HepG2 (cell line): ENCODE results near the gene CD276. TPM values are rescaled to one million over a fixed set of nuclear protein-coding genes. Genes with fewer than 3 reads are reported as not detected.

ENCODE experiments used
- ATAC-seq: fragments of 200-7000 bp; cut with Tn5 transposase; 3 replicates; pipeline ENCODE4 v1.9.1; 2020; ENCODE audit warnings: mild to moderate bottlenecking, moderate library complexity
- BruUV-seq: library from RNA; stranded (reverse); fragments of 400-500 nt; replicated peaks from 2 replicates; lab custom pipeline; 2021; lab: Mats Ljungman, UMichigan
- CTCF ChIA-PET: fragments of 300-600 bp; formaldehyde crosslinking; extraction: SDS; loops from one replicate; lab custom pipeline; 2021; ENCODE audit warnings: low total read pairs, inconsistent platforms, low intra/inter-chr PET ratio; lab: Yijun Ruan, JAX
- POLR2A ChIA-PET: fragments of 350-600 bp; sonication (Branson Sonifier 250); formaldehyde crosslinking; loops from one replicate; lab custom pipeline; 2020; ENCODE audit warnings: antibody characterized with exemption, inconsistent platforms; lab: Yijun Ruan, JAX
- DNase-seq: peaks from one replicate; pipeline ENCODE4 v3.0.0-alpha.2; 2015; ENCODE audit warnings: low spot score
- FAIRE-seq: peaks from 3 replicates; lab custom pipeline; 2011; peaks lifted over from hg19 to GRCh38; lab: Jason Lieb, UNC
- H2AFZ ChIP-seq: one replicate; pipeline ENCODE4 v1.6.1; 2011; ENCODE audit warnings: low read length, inconsistent platforms
- H3K27ac ChIP-seq: fragments of 300-600 bp; 3 replicates; pipeline ENCODE4 v1.8.0; 2011; ENCODE audit warnings: mixed run types, mild to moderate bottlenecking, mixed read lengths, low read length, inconsistent platforms; ENCODE audit not compliant: insufficient read depth; ENCODE audit errors: extremely low read length
- H3K27me3 ChIP-seq, 2 experiments: fragments of 200-600 bp in 1 of 2; 2 replicates in 1 of 2; 3 replicates in 1 of 2; pipeline versions ENCODE4 v1.6.0 to v1.8.0; 2011; ENCODE audit warnings: low read length in 2 of 2, mild to moderate bottlenecking in 2 of 2, moderate library complexity in 2 of 2, inconsistent platforms in 1 of 2; ENCODE audit not compliant: insufficient read depth in 2 of 2, control insufficient read depth in 1 of 2
- H3K36me3 ChIP-seq, 2 experiments: fragments of 200-600 bp in 1 of 2; replicated peaks in 1 of 2; 2 replicates in 1 of 2; 3 replicates in 1 of 2; pipeline versions ENCODE4 v1.5.1 to v1.8.0; 2011; ENCODE audit warnings: low read length in 2 of 2, inconsistent platforms in 1 of 2; ENCODE audit not compliant: insufficient read depth in 2 of 2, control insufficient read depth in 1 of 2
- H3K4me1 ChIP-seq: 2 replicates; pipeline ENCODE4 v1.5.1; 2012; ENCODE audit warnings: low read length, inconsistent platforms; ENCODE audit not compliant: insufficient read depth
- H3K4me2 ChIP-seq: 2 replicates; pipeline ENCODE4 v1.6.0; 2011; ENCODE audit warnings: low read depth, low read length, inconsistent platforms
- H3K4me3 ChIP-seq, 3 experiments: fragments of 200-600 bp in 1 of 3; sonication (generic), shearing (Covaris generic) in 1 of 3; replicated peaks in 1 of 3; 2 replicates each; pipeline ENCODE4 v1.5.1; 2011 to 2016; ENCODE audit warnings: low read length in 3 of 3, inconsistent platforms in 2 of 3, low read depth in 2 of 3, mild to moderate bottlenecking in 2 of 3, control low read depth in 1 of 3, mixed read lengths in 1 of 3; ENCODE audit not compliant: insufficient read depth in 1 of 3
- H3K79me2 ChIP-seq: one replicate; pipeline ENCODE4 v1.6.1; 2011; ENCODE audit warnings: low read length, inconsistent platforms; ENCODE audit not compliant: insufficient read depth
- H3K9ac ChIP-seq: 2 replicates; pipeline ENCODE4 v1.6.0; 2011; ENCODE audit warnings: mild to moderate bottlenecking, low read depth, low read length, inconsistent platforms; ENCODE audit not compliant: insufficient read depth
- H3K9me3 ChIP-seq: 2 replicates; pipeline ENCODE4 v1.5.1; 2012; ENCODE audit warnings: mild to moderate bottlenecking, low read length
- H4K20me1 ChIP-seq: 2 replicates; pipeline ENCODE4 v1.6.0; 2011; ENCODE audit warnings: inconsistent platforms, mild to moderate bottlenecking, low read length, moderate library complexity; ENCODE audit not compliant: insufficient read depth
- CBFB ChIP-seq: sonication (generic); formaldehyde crosslinking; IDR thresholded peaks from 2 replicates; pipeline ENCODE4 v1.4.0; 2020; ENCODE audit warnings: missing genetic modification reagents
- DNMT3B ChIP-seq: conservative IDR thresholded peaks from 2 replicates; pipeline ENCODE4 v1.6.1; 2016; ENCODE audit warnings: missing biosample characterization, control low read depth
- EZH2 ChIP-seq: conservative IDR thresholded peaks from 2 replicates; pipeline ENCODE4 v1.6.1; 2012; ENCODE audit warnings: mild to moderate bottlenecking, low read depth, low read length, moderate library complexity
- FOSL2 ChIP-seq: sonication (generic); formaldehyde crosslinking; IDR thresholded peaks from 2 replicates; pipeline ENCODE4 v1.4.0; 2020; ENCODE audit warnings: missing genetic modification reagents
- GATAD2A ChIP-seq: IDR thresholded peaks from 2 replicates; pipeline ENCODE4 v1.6.1; 2016
- GZF1 ChIP-seq: sonication (generic); formaldehyde crosslinking; IDR thresholded peaks from 2 replicates; pipeline ENCODE4 v1.5.1; 2020; ENCODE audit warnings: mild to moderate bottlenecking, missing genetic modification reagents
- IKZF1 ChIP-seq: fragments of 450-650 bp; IDR thresholded peaks from 2 replicates; pipeline ENCODE4 v1.7.1; 2016
- KAT8 ChIP-seq: IDR thresholded peaks from 2 replicates; pipeline ENCODE4 v1.6.1; 2016; ENCODE audit warnings: missing genetic modification reagents, missing compliant biosample characterization
- KMT2A ChIP-seq: sonication (generic); formaldehyde crosslinking; IDR thresholded peaks from 2 replicates; pipeline ENCODE4 v1.4.0; 2020; ENCODE audit warnings: missing genetic modification reagents
- MED8 ChIP-seq: sonication (generic); formaldehyde crosslinking; IDR thresholded peaks from 2 replicates; pipeline ENCODE4 v1.8.1; 2023; ENCODE audit warnings: mild to moderate bottlenecking, missing genetic modification reagents; ENCODE audit not compliant: insufficient replicate concordance
- PHB2 ChIP-seq: fragments of 450-650 bp; IDR thresholded peaks from 2 replicates; pipeline ENCODE4 v1.6.1; 2018; ENCODE audit not compliant: partially characterized antibody
- PLRG1 ChIP-seq: fragments of 450-650 bp; conservative IDR thresholded peaks from 2 replicates; pipeline ENCODE4 v1.6.1; 2016
- RCOR2 ChIP-seq: IDR thresholded peaks from 2 replicates; pipeline ENCODE4 v1.6.1; 2016; ENCODE audit warnings: missing biosample characterization, missing genetic modification reagents
- SOX6 ChIP-seq, 2 experiments: fragments of 450-650 bp in 1 of 2; sonication (generic) in 1 of 2; formaldehyde crosslinking in 1 of 2; IDR thresholded peaks; 2 replicates each; pipeline versions ENCODE4 v1.4.0 to v1.6.1; 2017 to 2020; ENCODE audit warnings: antibody characterized with exemption in 1 of 2, mild to moderate bottlenecking in 1 of 2, missing genetic modification reagents in 1 of 2
- ZFP36L2 ChIP-seq: sonication (generic); formaldehyde crosslinking; IDR thresholded peaks from 2 replicates; pipeline ENCODE4 v1.4.0; 2020; ENCODE audit warnings: missing genetic modification reagents
- ZHX2 ChIP-seq, 2 experiments: sonication (generic) in 1 of 2; formaldehyde crosslinking in 1 of 2; IDR thresholded peaks; 2 replicates each; pipeline versions ENCODE4 v1.6.1 to v1.9.0; 2014 to 2022; ENCODE audit warnings: antibody characterized with exemption in 1 of 2, borderline replicate concordance in 1 of 2, inconsistent platforms in 1 of 2, low read depth in 1 of 2, missing genetic modification reagents in 1 of 2
- ZNF101 ChIP-seq: sonication (generic); formaldehyde crosslinking; IDR thresholded peaks from 2 replicates; pipeline ENCODE4 v1.4.0; 2020; ENCODE audit warnings: mild to moderate bottlenecking, low read depth, missing genetic modification reagents, borderline replicate concordance
- ZNF441 ChIP-seq: sonication (generic); formaldehyde crosslinking; IDR thresholded peaks from 2 replicates; pipeline ENCODE4 v1.7.0; 2021; ENCODE audit warnings: missing genetic modification reagents, borderline replicate concordance
- whole genome bisulfite sequencing: methylation state at CpG from one replicate; pipeline ENCODE4 v1.1.6; 2017; ENCODE audit warnings: low lambda C conversion rate; 5-methylcytosine and 5-hydroxymethylcytosine counted together
- in situ Hi-C: cut with HindIII; loops from 2 replicates; pipeline ENCODE4 v1.10.0; 2017; ENCODE audit warnings: low pct_unique_long_range_greater_than_20kb; ENCODE audit not compliant: extremely low pct_ligation_motif_present
- intact Hi-C: fragments of 100-400 bp; cut with micrococcal nuclease; formaldehyde crosslinking; loops from one replicate; pipeline ENCODE4 v1.10.0; 2022; ENCODE audit not compliant: unreplicated experiment
- polyA plus RNA-seq, 8 experiments: library from polyadenylated mRNA; depleted of rRNA in 3 of 8; stranded (reverse) in 7 of 8; unstranded in 1 of 8; fragments of >200 nt; fragmentation: Illumina TruSeq in 4 of 8; extraction: Trizol in 4 of 8; gene quantifications; 2 replicates each; pipeline versions ENCODE4 v1.2.1 to v1.2.3, GENCODE V29; 2011 to 2016; ENCODE audit warnings: low read depth in 4 of 8, missing spikeins in 1 of 8, mixed read lengths in 1 of 8; ENCODE audit not compliant: insufficient read depth in 1 of 8
- total RNA-seq, 5 experiments: library from RNA; depleted of rRNA; stranded (reverse); fragments of >200 nt; fragmentation: Illumina TruSeq; extraction: Trizol; gene quantifications; 2 replicates each; pipeline ENCODE4 v1.2.3, GENCODE V29; 2016; ENCODE audit warnings: low read depth in 1 of 5
- TF ChIP-seq, protein P1 (sequence below): sonication (generic); formaldehyde crosslinking; IDR thresholded peaks from 2 replicates; pipeline ENCODE4 v1.5.0; 2020; ENCODE audit warnings: mild to moderate bottlenecking, missing genetic modification reagents

The CD276 gene
- total and polyA plus RNA-seq, 2 of the 13 experiments (the other 11 are each of a cell fraction or from before 2014, with no cell fraction given): 24.6 to 55.2 TPM

DNA sequence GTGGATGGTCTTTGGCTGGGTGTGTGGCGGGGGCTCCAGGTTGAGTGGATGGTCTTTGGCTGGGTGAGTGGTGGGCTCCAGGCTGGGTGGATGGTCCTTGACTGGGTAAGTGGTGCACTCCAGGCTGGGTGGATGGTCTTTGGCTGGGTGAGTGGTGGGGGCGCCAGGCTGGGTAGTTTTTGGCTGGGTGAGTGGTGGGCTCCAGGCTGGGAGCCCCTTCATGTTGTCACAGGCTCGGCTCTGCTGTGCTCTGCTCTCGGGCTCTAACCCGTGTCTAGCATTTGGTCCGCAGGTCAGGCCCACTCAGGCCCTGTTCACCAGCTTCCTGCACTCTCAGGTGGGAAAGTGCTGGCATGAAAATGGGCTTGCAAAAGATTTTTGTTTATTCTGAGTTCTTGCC lies 25.1 kb downstream of the CD276 start:
- DNase-seq: no peak
- Histone ChIP-seq H3K9me3 (no peaks in the 10 kb centered on the region), H3K79me2 (no peaks in the 10 kb centered on the region), H3K4me3 (no peak overlapping the region), H3K4me1 (no peaks in the 10 kb centered on the region), H4K20me1 (peaks cover 5% of the 10 kb centered on the region; the same call in 1 of the 2 replicates), H3K27ac (no peak overlapping the region), H3K9ac (no peak overlapping the region), H3K27me3 (no peaks in the 10 kb centered on the region), H2AFZ (no peak overlapping the region), H3K36me3 (peaks cover 11 to 53% of the 10 kb centered on the region in 2 experiments), H3K4me2 (no peak overlapping the region)
- FAIRE-seq: no peak
- no peak for ATAC-seq
- no TSS peak for BruUV-seq
- 100% methylated on average over 3 of the region's 6 CpGs for WGBS
- intact Hi-C loops: no loop called here
- in situ Hi-C loops: loop anchor here (10.0 kb wide), 1 partner anchor 404 kb away; no protein-coding TSS in a partner anchor
- ChIA-PET CTCF (no interaction called here), POLR2A (no interaction called here)
- no peak for TF ChIP-seq IKZF1
- TF ChIP-seq PHB2: no peak
- TF ChIP-seq, protein P1, sequence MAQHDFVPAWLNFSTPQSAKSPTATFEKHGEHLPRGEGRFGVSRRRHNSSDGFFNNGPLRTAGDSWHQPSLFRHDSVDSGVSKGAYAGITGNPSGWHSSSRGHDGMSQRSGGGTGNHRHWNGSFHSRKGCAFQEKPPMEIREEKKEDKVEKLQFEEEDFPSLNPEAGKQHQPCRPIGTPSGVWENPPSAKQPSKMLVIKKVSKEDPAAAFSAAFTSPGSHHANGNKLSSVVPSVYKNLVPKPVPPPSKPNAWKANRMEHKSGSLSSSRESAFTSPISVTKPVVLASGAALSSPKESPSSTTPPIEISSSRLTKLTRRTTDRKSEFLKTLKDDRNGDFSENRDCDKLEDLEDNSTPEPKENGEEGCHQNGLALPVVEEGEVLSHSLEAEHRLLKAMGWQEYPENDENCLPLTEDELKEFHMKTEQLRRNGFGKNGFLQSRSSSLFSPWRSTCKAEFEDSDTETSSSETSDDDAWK (CRISPR knock-in tag): no peak
- no peak for TF ChIP-seq EZH2
- no peak for TF ChIP-seq KMT2A (CRISPR knock-in tag)
- TF ChIP-seq DNMT3B (CRISPR knock-in tag): no peak
- TF ChIP-seq GATAD2A (CRISPR knock-in tag): no peak
- TF ChIP-seq RCOR2: no peak
- TF ChIP-seq FOSL2 (CRISPR knock-in tag): no peak
- no peak for TF ChIP-seq ZFP36L2
- TF ChIP-seq PLRG1: no peak
- no peak for TF ChIP-seq GZF1 (CRISPR knock-in tag)
- no peak for TF ChIP-seq ZNF441 (CRISPR knock-in tag)
- TF ChIP-seq MED8 (CRISPR knock-in tag): no peak
- TF ChIP-seq ZNF101 (CRISPR knock-in tag): no peak
- TF ChIP-seq CBFB (CRISPR knock-in tag): no peak
- TF ChIP-seq ZHX2 (IDR thresholded peaks at IDR 0.05; ENCODE audit: low read depth): no peak
- no peak for TF ChIP-seq ZHX2 (CRISPR knock-in tag; IDR thresholded peaks at IDR 0.05; ENCODE audit: borderline replicate concordance)
- no peak for TF ChIP-seq SOX6 (IDR thresholded peaks at IDR 0.05)
- TF ChIP-seq SOX6 (CRISPR knock-in tag; IDR thresholded peaks at IDR 0.05): no peak
- no peak for TF ChIP-seq KAT8
